K562 (cell line): ENCODE results near the gene CCDC127. TPM values are rescaled to one million over a fixed set of nuclear protein-coding genes. Genes with fewer than 3 reads are reported as not detected.

Experiments
- ATAC-seq: fragments of 200-7000 bp; cut with Tn5 transposase; 3 replicates; pipeline ENCODE4 v1.9.1; 2020; ENCODE audit warnings: moderate library complexity
- BruUV-seq: library from RNA; stranded (reverse); fragments of 400-500 nt; replicated peaks from 2 replicates; lab custom pipeline; 2021; lab: Mats Ljungman, UMichigan
- CTCF ChIA-PET: fragments of 300-600 bp; formaldehyde crosslinking; extraction: SDS; loops from one replicate; lab custom pipeline; 2021; ENCODE audit warnings: low intra/inter-chr PET ratio; lab: Yijun Ruan, JAX
- POLR2A ChIA-PET: fragments of 300-600, 350-650 bp; sonication (Branson Sonifier 250); formaldehyde crosslinking; extraction: SDS; loops from one replicate; lab custom pipeline; 2021; ENCODE audit warnings: antibody characterized with exemption, inconsistent platforms; lab: Yijun Ruan, JAX
- DNase-seq, 4 experiments: peaks; one replicate each; pipeline versions ENCODE4 v3.0.0 to v3.0.0-alpha.2; 2011 to 2018; ENCODE audit warnings: low spot score in 3 of 4, mixed read lengths in 3 of 4; ENCODE audit errors: extremely low read depth in 1 of 4
- FAIRE-seq: peaks from 2 replicates; lab custom pipeline; 2011; peaks lifted over from hg19 to GRCh38; lab: Jason Lieb, UNC
- H2AFZ ChIP-seq: 2 replicates; pipeline ENCODE4 v1.6.0; 2011; ENCODE audit warnings: low read depth, low read length, control low read depth, inconsistent platforms
- H3K27ac ChIP-seq: fragments of 200-600 bp; 3 replicates; pipeline ENCODE4 v1.8.0; 2011; ENCODE audit warnings: low read depth, mild to moderate bottlenecking, control low read depth, inconsistent platforms, low read length, moderate library complexity, mixed read lengths; ENCODE audit errors: extremely low read depth
- H3K27me3 ChIP-seq, 2 experiments: fragments of 300-600 bp in 1 of 2; 2 replicates in 1 of 2; 3 replicates in 1 of 2; pipeline versions ENCODE4 v1.6.0 to v1.8.0; 2011; ENCODE audit warnings: inconsistent platforms in 2 of 2, low read length in 2 of 2, mild to moderate bottlenecking in 1 of 2, mixed read lengths in 1 of 2, moderate library complexity in 1 of 2; ENCODE audit not compliant: control insufficient read depth in 2 of 2, insufficient read depth in 2 of 2
- H3K36me3 ChIP-seq: fragments of 300-600 bp; 3 replicates; pipeline ENCODE4 v1.8.0; 2011; ENCODE audit warnings: mild to moderate bottlenecking, low read length, inconsistent platforms; ENCODE audit not compliant: control insufficient read depth, insufficient read depth
- H3K4me1 ChIP-seq, 2 experiments: fragments of 200-600 bp in 1 of 2; replicated peaks in 1 of 2; 2 replicates in 1 of 2; 3 replicates in 1 of 2; pipeline versions ENCODE4 v1.5.1 to v1.8.0; 2011; ENCODE audit warnings: inconsistent platforms in 2 of 2, low read length in 2 of 2, mild to moderate bottlenecking in 1 of 2, mixed read lengths in 1 of 2, moderate library complexity in 1 of 2; ENCODE audit not compliant: control insufficient read depth in 2 of 2, insufficient read depth in 2 of 2
- H3K4me2 ChIP-seq: 2 replicates; pipeline ENCODE4 v1.6.1; 2011; ENCODE audit warnings: low read length, control low read depth, inconsistent platforms, mixed read lengths; ENCODE audit not compliant: insufficient read depth
- H3K4me3 ChIP-seq: fragments of 200-600 bp; sonication (generic), shearing (Covaris generic); 2 replicates; pipeline ENCODE4 v1.5.1; 2016; ENCODE audit warnings: control low read depth, inconsistent platforms
- H3K79me2 ChIP-seq: fragments of 200-600 bp; 3 replicates; pipeline ENCODE4 v1.8.0; 2011; ENCODE audit warnings: low read length, inconsistent platforms; ENCODE audit not compliant: control insufficient read depth, insufficient read depth
- H3K9ac ChIP-seq, 2 experiments: 2 replicates each; pipeline versions ENCODE4 v1.6.0 to v1.6.1; 2011; ENCODE audit warnings: low read depth in 2 of 2, low read length in 2 of 2, control low read depth in 1 of 2, inconsistent platforms in 1 of 2, mild to moderate bottlenecking in 1 of 2, mixed read lengths in 1 of 2; ENCODE audit not compliant: insufficient read depth in 1 of 2
- H3K9me1 ChIP-seq: one replicate; pipeline ENCODE4 v1.6.0; 2011; ENCODE audit warnings: inconsistent platforms, mild to moderate bottlenecking, low read length, moderate library complexity; ENCODE audit not compliant: control insufficient read depth, insufficient read depth
- H3K9me3 ChIP-seq: replicated peaks from 2 replicates; pipeline ENCODE4 v1.5.1; 2011; ENCODE audit warnings: low read depth, low read length, inconsistent platforms; ENCODE audit not compliant: control insufficient read depth, insufficient read depth
- H4K20me1 ChIP-seq: replicated peaks from 2 replicates; pipeline ENCODE4 v1.6.1; 2011; ENCODE audit warnings: low read length, inconsistent platforms, mixed read lengths; ENCODE audit not compliant: control insufficient read depth, insufficient read depth
- BRCA1 ChIP-seq, 2 experiments: fragments of 450-650 bp in 1 of 2; sonication (generic) in 1 of 2; formaldehyde crosslinking in 1 of 2; IDR thresholded peaks; 2 replicates each; pipeline versions ENCODE4 v1.5.0 to v1.6.1; 2017 to 2020; ENCODE audit warnings: mild to moderate bottlenecking in 1 of 2, missing genetic modification reagents in 1 of 2
- CAMTA2 ChIP-seq: fragments of 250-450 bp; sonication (Bioruptor Pico); conservative IDR thresholded peaks from 2 replicates; pipeline ENCODE4 v1.5.1; 2022
- DIDO1 ChIP-seq: fragments of 450-650 bp; IDR thresholded peaks from 2 replicates; pipeline ENCODE4 v1.6.1; 2016; ENCODE audit warnings: low read depth, missing biosample characterization, missing genetic modification characterization
- ETS1 ChIP-seq: conservative IDR thresholded peaks from 2 replicates; pipeline ENCODE4 v1.6.1; 2011; ENCODE audit warnings: low read depth, mild to moderate bottlenecking, low read length; ENCODE audit not compliant: control insufficient read depth
- FOXM1 ChIP-seq, 2 experiments: fragments of 450-650 bp in 1 of 2; sonication (generic) in 1 of 2; formaldehyde crosslinking in 1 of 2; IDR thresholded peaks; 2 replicates each; pipeline versions ENCODE4 v1.6.1 to v1.9.0; 2017 to 2022; ENCODE audit warnings: low read depth in 2 of 2, mild to moderate bottlenecking in 2 of 2, missing genetic modification reagents in 1 of 2, moderate library complexity in 1 of 2
- HEY1 ChIP-seq: fragments of 250-450 bp; sonication (Bioruptor Pico); IDR thresholded peaks from 2 replicates; pipeline ENCODE4 v1.5.0; 2020; ENCODE audit warnings: mild to moderate bottlenecking, moderate library complexity, borderline replicate concordance
- NELFE ChIP-seq: IDR thresholded peaks from 2 replicates; pipeline ENCODE4 v1.6.1; 2011; ENCODE audit warnings: mild to moderate bottlenecking; ENCODE audit not compliant: insufficient read depth, insufficient read length
- NFYB ChIP-seq: IDR thresholded peaks from 2 replicates; pipeline ENCODE4 v1.6.1; 2011; ENCODE audit warnings: mild to moderate bottlenecking, moderate library complexity; ENCODE audit not compliant: insufficient read length; ENCODE audit errors: extremely low read depth
- SMARCC2 ChIP-seq: fragments of 450-650 bp; IDR thresholded peaks from 2 replicates; pipeline ENCODE4 v1.6.1; 2017; ENCODE audit warnings: antibody characterized with exemption, moderate library complexity, mild to moderate bottlenecking, low read depth
- SPI1 ChIP-seq: IDR thresholded peaks from 2 replicates; pipeline ENCODE4 v1.6.1; 2011; ENCODE audit warnings: low read depth, low read length, control low read depth, borderline replicate concordance
- TOE1 ChIP-seq, 2 experiments: fragments of 450-650 bp in 1 of 2; sonication (generic) in 1 of 2; formaldehyde crosslinking in 1 of 2; IDR thresholded peaks; 2 replicates each; pipeline versions ENCODE4 v1.7.1 to v1.8.0; 2016 to 2022; ENCODE audit warnings: borderline replicate concordance in 2 of 2, mild to moderate bottlenecking in 2 of 2, antibody characterized with exemption in 1 of 2, inconsistent platforms in 1 of 2, low read depth in 1 of 2, missing genetic modification reagents in 1 of 2, moderate library complexity in 1 of 2
- TRIM24 ChIP-seq, 2 experiments: fragments of 450-650 bp; IDR thresholded peaks; 2 replicates each; pipeline ENCODE4 v1.6.1; 2016
- ZBTB5 ChIP-seq: fragments of 450-650 bp; IDR thresholded peaks from 2 replicates; pipeline ENCODE4 v1.6.1; 2017; ENCODE audit warnings: antibody characterized with exemption
- ZC3H8 ChIP-seq: fragments of 450-650 bp; IDR thresholded peaks from 2 replicates; pipeline ENCODE4 v1.6.1; 2017
- ZFX ChIP-seq: sonication (generic); formaldehyde crosslinking; IDR thresholded peaks from 2 replicates; pipeline ENCODE4 v1.8.0; 2022; ENCODE audit warnings: mild to moderate bottlenecking, missing genetic modification reagents, moderate library complexity
- ZNF133 ChIP-seq: fragments of 250-450 bp; sonication (Bioruptor Pico); IDR thresholded peaks from 2 replicates; pipeline ENCODE4 v1.4.0; 2020; ENCODE audit warnings: mild to moderate bottlenecking
- ZNF561 ChIP-seq: fragments of 450-650 bp; formaldehyde crosslinking; conservative IDR thresholded peaks from 2 replicates; pipeline ENCODE4 v1.4.0; 2020; ENCODE audit warnings: mild to moderate bottlenecking, moderate library complexity
- ZNF695 ChIP-seq: fragments of 450-650 bp; formaldehyde crosslinking; IDR thresholded peaks from 2 replicates; pipeline ENCODE4 v1.4.0; 2020; ENCODE audit warnings: mild to moderate bottlenecking, moderate library complexity
- ZNF780A ChIP-seq: fragments of 250-450 bp; sonication (Bioruptor Pico); IDR thresholded peaks from 2 replicates; pipeline ENCODE4 v1.5.0; 2021; ENCODE audit warnings: mild to moderate bottlenecking
- WGBS: fragments of 100-300 bp; shearing (Covaris generic); methylation state at CpG from one replicate; pipeline ENCODE4 v1.1.6; 2016; ENCODE audit warnings: low coverage, mixed read lengths; ENCODE audit not compliant: insufficient coverage; ENCODE audit errors: missing lambda C conversion rate; 5-methylcytosine and 5-hydroxymethylcytosine counted together
- in situ Hi-C: fragments of 300-500 bp; cut with MboI; formaldehyde crosslinking; loops from 4 replicates; pipeline ENCODE4 v1.15.0; 2018; ENCODE audit warnings: inconsistent platforms, mixed read lengths
- intact Hi-C: fragments of 100-400 bp; cut with micrococcal nuclease; formaldehyde crosslinking; loops from 2 replicates; pipeline ENCODE4 v1.14.2; 2022
- polyA plus RNA-seq, 8 experiments: library from polyadenylated mRNA; depleted of rRNA in 4 of 8; stranded (reverse) in 5 of 8; unstranded in 3 of 8; fragments of >200 nt; fragmentation: Nextera tagmentation in 2 of 8; fragmentation: Illumina TruSeq in 1 of 8; extraction: Ambion mirVana in 2 of 8; extraction: Trizol in 1 of 8; gene quantifications; 2 replicates each; pipeline versions ENCODE4 v1.2.1 to v1.2.3, GENCODE V29; 2011 to 2014; ENCODE audit warnings: inconsistent platforms in 1 of 8, missing spikeins in 1 of 8
- total RNA-seq, 7 experiments: library from RNA; depleted of rRNA in 6 of 7; stranded (reverse); fragments of >200 nt in 6 of 7; fragmentation: Illumina TruSeq in 2 of 7; extraction: Trizol in 2 of 7; gene quantifications; 2 replicates each; pipeline versions ENCODE4 v1.2.1 to v1.2.3, GENCODE V29; 2011 to 2021; ENCODE audit warnings: low replicate concordance in 1 of 7

The CCDC127 gene
- total and polyA plus RNA-seq, 9 of the 15 experiments (the other 6 are each of a cell fraction or from before 2014, with no cell fraction given) = 2.7 to 4.5 (median 4.1) TPM

- in situ Hi-C loops = no loop called here
- WGBS = 1% methylated on average over 12 of the region's 12 CpGs
- CTCF ChIA-PET = no interaction called here
Measured at GRCh38 chr5:169728-170094, 48.2 kb downstream of the CCDC127 start.

More at GRCh38 chr5:169728-170094, 48.2 kb downstream of the CCDC127 start:
- Histone ChIP-seq H3K9me3 (no peaks in the 10 kb centered on the region), H3K79me2 (no peaks in the 10 kb centered on the region), H3K27me3 (peaks cover 52 to 76% of the 10 kb centered on the region in 2 experiments), H3K9me1 (peaks cover 4% of the 10 kb centered on the region), H3K4me3 (no peak overlapping the region), H3K4me2 (0 out of 2 replicates have a peak overlapping the region, but pooled peaks have one; percentile 19), H4K20me1 (peaks cover 12% of the 10 kb centered on the region)
- BruUV-seq = no TSS peak
- POLR2A ChIA-PET = no interaction called here
- TF ChIP-seq SPI1 = no peak
- no peak for TF ChIP-seq TOE1 (IDR thresholded peaks at IDR 0.05; ENCODE audit: borderline replicate concordance)
- no peak for TF ChIP-seq TOE1 (CRISPR knock-in tag; IDR thresholded peaks at IDR 0.05; ENCODE audit: borderline replicate concordance, low read depth)
- TF ChIP-seq NFYB = no peak
- no peak for TF ChIP-seq ZC3H8
- TF ChIP-seq ETS1 = no peak
- no peak for TF ChIP-seq ZBTB5
- TF ChIP-seq HEY1 = no peak
- no peak for TF ChIP-seq ZNF780A (CRISPR knock-in tag)
- no peak for TF ChIP-seq FOXM1 (IDR thresholded peaks at IDR 0.05; ENCODE audit: low read depth)
- no peak for TF ChIP-seq FOXM1 (CRISPR knock-in tag; IDR thresholded peaks at IDR 0.05; ENCODE audit: low read depth)
- no peak for TF ChIP-seq CAMTA2
- no peak for TF ChIP-seq ZNF133 (CRISPR knock-in tag)
- TF ChIP-seq DIDO1 (tag) = no peak
- TF ChIP-seq BRCA1 (IDR thresholded peaks at IDR 0.05) = no peak
- no peak for TF ChIP-seq BRCA1 (CRISPR knock-in tag; IDR thresholded peaks at IDR 0.05)
- no peak for TF ChIP-seq ZNF695 (CRISPR knock-in tag)
- no peak for TF ChIP-seq ZFX (CRISPR knock-in tag)
- TF ChIP-seq ZNF561 (CRISPR knock-in tag) = no peak
- no peak for TF ChIP-seq TRIM24 (IDR thresholded peaks at IDR 0.05)
- no peak for TF ChIP-seq NELFE
- TF ChIP-seq SMARCC2 = no peak
- TF ChIP-seq, all 486 proteins: peak for 0
- FAIRE-seq (peak; percentile 57), ATAC-seq (peak; percentile 30; the same call in 2 of the 3 replicates), DNase-seq (no peak)
- 0 out of 2 replicates have a peak overlapping the region, but pooled peaks have one; percentile 35 for H2AFZ ChIP-seq
- no peak overlapping the region for H3K27ac ChIP-seq
- H3K4me1 ChIP-seq = peaks cover 0 to 22% of the 10 kb centered on the region in 2 experiments; a peak in 3 of 5 replicates
- no peak overlapping the region for H3K9ac ChIP-seq
- intact Hi-C loops = no loop called here
- H3K36me3 ChIP-seq = no peaks in the 10 kb centered on the region
